ENCODE measurements around the gene STX8.

The STX8 gene

GRCh38 chr17:9434642-9435057 lies 141.0 kb downstream of the STX8 start:
- peaks cover 28% of the 10 kb centered on the region for H3K36me3 Mint-ChIP-seq (ENCODE audit: low read depth)
- intact Hi-C loops (cut with micrococcal nuclease), result loop anchor here (10.0 kb wide), 1 partner anchor 60 kb away; no protein-coding TSS in a partner anchor
- H3K4me1 Mint-ChIP-seq (ENCODE audit: low read depth), result no peaks in the 10 kb centered on the region

DNA sequence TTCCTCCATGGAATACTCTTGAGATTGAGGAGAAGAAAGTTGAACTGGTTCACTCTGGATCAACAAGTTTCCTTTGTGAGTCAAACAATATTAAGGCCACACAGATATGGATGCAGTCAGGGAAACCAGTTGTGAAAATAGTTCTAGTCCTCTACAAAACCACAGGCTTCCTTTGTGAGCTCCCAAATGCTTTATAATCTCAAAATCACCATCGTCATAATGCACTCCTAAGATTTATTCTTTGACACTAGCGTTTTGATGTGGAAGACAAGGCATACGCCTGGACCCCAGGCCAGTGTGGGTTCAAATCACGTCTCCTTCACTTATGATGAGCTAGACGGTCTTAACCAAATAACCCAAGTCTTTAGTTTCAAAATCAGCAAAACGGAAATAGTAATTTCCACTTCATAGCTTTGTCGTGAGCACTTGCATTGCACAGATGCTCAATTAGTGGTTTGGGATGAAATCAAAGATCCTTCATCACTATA lies 142.6 kb downstream of the STX8 start:
- Mint-ChIP-seq H3K9me3 (no peaks in the 10 kb centered on the region), H3K27me3 (no peaks in the 10 kb centered on the region), H3K4me3 (no peak overlapping the region), H3K27ac (no peak overlapping the region), H3K4me1 (ENCODE audit: low read depth) (no peaks in the 10 kb centered on the region), H3K36me3 (ENCODE audit: low read depth) (peaks cover 28% of the 10 kb centered on the region)
- intact Hi-C loops (cut with micrococcal nuclease), result loop anchor here (10.0 kb wide), 1 partner anchor 58 kb away; no protein-coding TSS in a partner anchor

More at GRCh38 chr17:9434642-9435057, 141.0 kb downstream of the STX8 start:
- Mint-ChIP-seq H3K4me3 (no peak overlapping the region), H3K27ac (no peak overlapping the region), H3K9me3 (no peaks in the 10 kb centered on the region), H3K27me3 (no peaks in the 10 kb centered on the region)

DNA sequence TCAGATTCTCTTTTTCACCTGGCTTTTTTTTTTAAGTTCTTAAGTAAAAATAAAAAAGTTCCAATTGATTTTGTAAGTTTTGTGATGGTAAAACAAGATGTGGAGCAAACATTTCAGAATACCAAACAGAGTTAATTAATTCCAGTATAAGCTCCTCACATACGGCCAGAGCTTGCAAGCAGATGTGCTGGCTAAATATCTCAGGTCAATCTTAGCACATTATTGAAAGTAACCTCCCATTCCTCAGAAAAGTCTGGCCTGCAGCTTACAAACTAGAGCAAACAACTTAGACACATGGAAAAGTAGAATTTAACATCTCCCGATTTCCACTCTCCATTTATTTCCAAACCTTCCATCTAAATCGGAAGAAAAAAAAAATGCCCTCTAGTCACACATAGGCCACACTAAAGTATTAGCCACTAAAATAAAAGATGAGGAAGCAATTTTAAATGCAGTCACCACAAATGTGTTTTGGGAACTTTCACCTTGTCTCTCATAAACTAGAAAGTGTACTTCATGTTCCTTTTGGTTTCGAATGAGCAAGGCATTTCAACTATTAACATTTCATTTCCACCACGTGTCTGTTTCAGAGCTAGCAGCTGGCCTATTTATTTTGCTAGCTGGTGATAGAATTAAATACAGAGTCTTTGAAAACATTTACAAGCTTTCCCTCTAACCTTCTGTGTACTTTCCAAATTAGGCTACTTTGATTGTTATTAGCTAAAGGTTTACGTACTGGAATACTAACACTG lies 143.3 kb downstream of the STX8 start:
- H3K4me3 Mint-ChIP-seq, result no peak overlapping the region
- peaks cover 28% of the 10 kb centered on the region for H3K36me3 Mint-ChIP-seq (ENCODE audit: low read depth)
- H3K27me3 Mint-ChIP-seq, result no peaks in the 10 kb centered on the region
- no peaks in the 10 kb centered on the region for H3K4me1 Mint-ChIP-seq (ENCODE audit: low read depth)
- H3K27ac Mint-ChIP-seq, result no peak overlapping the region
- intact Hi-C loops (cut with micrococcal nuclease), result loop anchor here (10.0 kb wide), 1 partner anchor 58 kb away; no protein-coding TSS in a partner anchor
- no peaks in the 10 kb centered on the region for H3K9me3 Mint-ChIP-seq

- H3K27ac Mint-ChIP-seq, result no peak overlapping the region
- intact Hi-C loops (cut with micrococcal nuclease), result loop anchor here (10.0 kb wide), 1 partner anchor 57 kb away; no protein-coding TSS in a partner anchor
Observed at GRCh38 chr17:9431620-9432019, 144.0 kb downstream of the STX8 start.

GRCh38 chr17:9427465-9428315 lies 147.9 kb downstream of the STX8 start:
- Mint-ChIP-seq H3K27ac (no peak overlapping the region), H3K36me3 (ENCODE audit: low read depth) (peaks cover 11% of the 10 kb centered on the region), H3K4me1 (ENCODE audit: low read depth) (no peaks in the 10 kb centered on the region), H3K9me3 (no peaks in the 10 kb centered on the region), H3K27me3 (no peaks in the 10 kb centered on the region), H3K4me3 (no peak overlapping the region)
- intact Hi-C loops (cut with micrococcal nuclease), result no loop called here

More at GRCh38 chr17:9431620-9432019, 144.0 kb downstream of the STX8 start:
- Mint-ChIP-seq H3K4me3 (no peak overlapping the region), H3K27me3 (no peaks in the 10 kb centered on the region), H3K4me1 (ENCODE audit: low read depth) (no peaks in the 10 kb centered on the region), H3K36me3 (ENCODE audit: low read depth) (peaks cover 28% of the 10 kb centered on the region), H3K9me3 (no peaks in the 10 kb centered on the region)

DNA sequence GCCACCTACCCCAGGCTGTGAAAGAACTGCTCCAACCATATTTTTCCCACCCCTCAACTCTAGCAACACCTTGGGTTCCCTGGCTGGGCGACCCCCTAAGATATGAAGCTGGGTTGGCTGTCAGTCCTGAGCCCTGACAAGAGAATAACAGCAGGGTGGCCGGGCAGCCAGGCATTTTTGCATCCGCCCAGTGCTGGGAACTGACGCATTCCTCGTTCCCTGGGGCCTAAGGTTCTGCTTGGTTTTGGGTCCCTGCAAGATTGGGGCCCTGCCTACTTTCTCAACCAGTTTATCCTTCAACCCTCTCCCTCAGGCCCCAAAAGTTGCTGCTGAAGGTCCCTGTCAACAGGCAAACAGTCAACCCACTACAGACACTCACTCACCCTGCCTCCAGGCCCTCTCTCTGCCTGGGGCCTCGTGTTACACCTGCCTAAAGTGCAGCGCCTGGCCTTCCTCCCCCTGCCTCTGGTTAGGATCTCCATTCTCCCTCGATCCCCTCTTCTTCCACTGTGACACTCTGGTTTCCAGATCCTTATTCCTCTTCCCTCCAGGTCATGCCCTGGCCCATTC lies 151.5 kb downstream of the STX8 start:
- Mint-ChIP-seq H3K27me3 (no peaks in the 10 kb centered on the region), H3K4me1 (ENCODE audit: low read depth) (no peaks in the 10 kb centered on the region), H3K36me3 (ENCODE audit: low read depth) (peaks cover 26% of the 10 kb centered on the region), H3K27ac (no peak overlapping the region), H3K4me3 (no peak overlapping the region), H3K9me3 (peaks cover 23% of the 10 kb centered on the region)
- intact Hi-C loops (cut with micrococcal nuclease), result no loop called here

DNA sequence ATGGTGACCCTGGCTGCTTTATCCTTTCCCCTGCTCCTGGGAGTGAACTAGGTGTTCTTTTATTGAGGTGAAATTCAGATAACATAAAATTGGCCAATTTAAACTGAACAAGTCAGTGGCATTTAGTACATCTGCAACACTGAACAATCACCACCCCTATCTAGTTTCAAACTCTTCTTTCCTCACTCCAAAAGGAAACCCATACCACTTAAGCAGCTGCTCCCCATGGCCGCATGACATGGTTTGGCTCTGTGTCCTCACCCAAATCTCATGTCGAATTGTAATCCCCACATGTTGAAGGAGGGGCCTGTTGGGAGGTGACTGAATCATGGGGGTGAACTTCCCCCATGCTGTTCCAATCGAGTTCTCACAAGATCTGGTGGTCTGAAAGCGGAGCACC lies 154.1 kb downstream of the STX8 start:
- peaks cover 32% of the 10 kb centered on the region for H3K36me3 Mint-ChIP-seq (ENCODE audit: low read depth)
- no peak overlapping the region for H3K27ac Mint-ChIP-seq
- no peaks in the 10 kb centered on the region for H3K4me1 Mint-ChIP-seq (ENCODE audit: low read depth)
- intact Hi-C loops (cut with micrococcal nuclease), result no loop called here
- H3K27me3 Mint-ChIP-seq, result no peaks in the 10 kb centered on the region
- H3K4me3 Mint-ChIP-seq, result no peak overlapping the region
- H3K9me3 Mint-ChIP-seq, result peaks cover 30% of the 10 kb centered on the region

- Mint-ChIP-seq H3K9me3 (peaks cover 30% of the 10 kb centered on the region), H3K4me3 (no peak overlapping the region), H3K27ac (no peak overlapping the region), H3K27me3 (no peaks in the 10 kb centered on the region), H3K4me1 (ENCODE audit: low read depth) (no peaks in the 10 kb centered on the region), H3K36me3 (ENCODE audit: low read depth) (peaks cover 32% of the 10 kb centered on the region)
- intact Hi-C loops (cut with micrococcal nuclease), result no loop called here
Observed at GRCh38 chr17:9419932-9420453, 155.6 kb downstream of the STX8 start.

GRCh38 chr17:9414471-9414870 lies 161.1 kb downstream of the STX8 start:
- Mint-ChIP-seq H3K27me3 (no peaks in the 10 kb centered on the region), H3K4me1 (ENCODE audit: low read depth) (no peaks in the 10 kb centered on the region), H3K27ac (no peak overlapping the region), H3K4me3 (no peak overlapping the region), H3K9me3 (peaks cover 7% of the 10 kb centered on the region), H3K36me3 (ENCODE audit: low read depth) (peaks cover 6% of the 10 kb centered on the region)
- intact Hi-C loops (cut with micrococcal nuclease), result no loop called here

- intact Hi-C loops (cut with micrococcal nuclease), result no loop called here
- no peaks in the 10 kb centered on the region for H3K27me3 Mint-ChIP-seq
- no peaks in the 10 kb centered on the region for H3K9me3 Mint-ChIP-seq
- H3K4me1 Mint-ChIP-seq (ENCODE audit: low read depth), result no peaks in the 10 kb centered on the region
- H3K36me3 Mint-ChIP-seq (ENCODE audit: low read depth), result no peaks in the 10 kb centered on the region
- no peak overlapping the region for H3K27ac Mint-ChIP-seq
- no peak overlapping the region for H3K4me3 Mint-ChIP-seq
Observed at GRCh38 chr17:9410737-9411136, 164.9 kb downstream of the STX8 start.

- Mint-ChIP-seq H3K36me3 (ENCODE audit: low read depth) (no peaks in the 10 kb centered on the region), H3K27me3 (no peaks in the 10 kb centered on the region), H3K27ac (no peak overlapping the region), H3K9me3 (no peaks in the 10 kb centered on the region), H3K4me3 (no peak overlapping the region), H3K4me1 (ENCODE audit: low read depth) (no peaks in the 10 kb centered on the region)
- intact Hi-C loops (cut with micrococcal nuclease), result no loop called here
Observed at GRCh38 chr17:9410301-9410700, 165.3 kb downstream of the STX8 start.

- no peaks in the 10 kb centered on the region for H3K9me3 Mint-ChIP-seq
- no peak overlapping the region for H3K4me3 Mint-ChIP-seq
- no peaks in the 10 kb centered on the region for H3K27me3 Mint-ChIP-seq
- intact Hi-C loops (cut with micrococcal nuclease), result no loop called here
- H3K36me3 Mint-ChIP-seq (ENCODE audit: low read depth), result no peaks in the 10 kb centered on the region
- no peak overlapping the region for H3K27ac Mint-ChIP-seq
- no peaks in the 10 kb centered on the region for H3K4me1 Mint-ChIP-seq (ENCODE audit: low read depth)
Observed at GRCh38 chr17:9409878-9410277, 165.7 kb downstream of the STX8 start.

DNA sequence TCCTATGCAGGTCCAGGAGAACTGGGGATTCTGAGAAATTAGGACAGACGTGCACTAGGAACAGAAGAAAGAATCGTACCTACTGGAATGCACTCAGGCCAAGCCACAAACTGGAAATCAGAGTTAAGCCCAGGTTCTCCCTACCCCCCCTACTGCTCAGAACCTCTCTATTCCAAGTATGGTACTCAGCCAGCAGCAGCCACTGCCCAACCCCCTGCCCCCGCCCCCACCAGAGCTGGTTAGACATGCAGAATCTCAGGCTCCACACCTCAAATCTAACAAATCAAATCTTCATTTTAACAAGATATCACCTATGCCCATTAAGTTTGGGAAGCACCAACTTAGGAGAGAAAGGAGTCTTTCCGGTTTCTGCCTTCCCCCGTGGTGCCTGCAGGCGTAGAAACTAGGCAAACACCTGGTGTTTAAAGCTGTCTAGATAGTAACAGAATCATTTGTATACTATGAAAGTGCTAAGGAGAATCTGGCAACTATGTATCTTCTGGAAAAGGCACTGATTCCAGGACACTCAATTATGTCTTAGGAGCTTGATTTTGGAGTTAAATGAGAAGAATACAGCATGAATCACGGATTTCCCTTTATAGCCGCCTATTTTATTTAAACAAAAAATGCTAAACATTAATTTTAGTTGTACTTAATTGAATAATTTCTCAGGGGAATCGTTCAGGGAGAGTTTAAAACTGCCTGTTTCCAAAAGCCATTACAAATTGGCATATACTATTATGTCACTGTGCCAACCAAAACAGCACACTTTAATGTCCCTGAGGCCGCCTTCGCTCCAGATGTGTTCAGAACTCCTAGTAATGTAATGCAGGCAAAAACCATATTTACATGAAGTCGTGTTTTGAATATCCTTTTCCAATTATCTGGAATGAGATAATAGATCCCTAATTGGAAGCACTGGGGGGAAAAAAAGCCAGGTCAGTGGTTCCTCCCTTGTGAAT lies 166.5 kb downstream of the STX8 start:
- Mint-ChIP-seq H3K27me3 (no peaks in the 10 kb centered on the region), H3K4me3 (no peak overlapping the region), H3K9me3 (no peaks in the 10 kb centered on the region), H3K36me3 (ENCODE audit: low read depth) (no peaks in the 10 kb centered on the region), H3K4me1 (ENCODE audit: low read depth) (peaks cover 1% of the 10 kb centered on the region), H3K27ac (no peak overlapping the region)
- intact Hi-C loops (cut with micrococcal nuclease), result no loop called here

All from dendritic cell treated with granulocyte-macrophage colony-stimulating factor and Interleukin-4, amounts not matched to agents 40 ng/mL and 50 ng/mL, for 4 days (primary cell).